IPS-18a (cell line): ENCODE results near the gene TBCD.

Experiments
- H3K27ac ChIP-seq: one replicate; pipeline ENCODE4 v1.5.1; 2013; ENCODE audit warnings: low read length
- H3K27me3 ChIP-seq: one replicate; pipeline ENCODE4 v1.6.1; 2013; ENCODE audit warnings: mild to moderate bottlenecking, low read length; ENCODE audit not compliant: control insufficient read depth, insufficient read depth
- H3K36me3 ChIP-seq: one replicate; pipeline ENCODE4 v1.6.1; 2013; ENCODE audit warnings: low read depth, low read length; ENCODE audit not compliant: control insufficient read depth
- H3K4me1 ChIP-seq: one replicate; pipeline ENCODE4 v1.6.1; 2013; ENCODE audit warnings: low read depth, low read length; ENCODE audit not compliant: control insufficient read depth
- H3K4me3 ChIP-seq: one replicate; pipeline ENCODE4 v1.5.1; 2013; ENCODE audit warnings: low read length
- H3K9ac ChIP-seq: one replicate; pipeline ENCODE4 v1.6.1; 2013; ENCODE audit warnings: mild to moderate bottlenecking, low read length, moderate library complexity
- H3K9me3 ChIP-seq: one replicate; pipeline ENCODE4 v1.6.1; 2013; ENCODE audit warnings: low read depth, low read length; ENCODE audit not compliant: control insufficient read depth

Gene TBCD

DNA sequence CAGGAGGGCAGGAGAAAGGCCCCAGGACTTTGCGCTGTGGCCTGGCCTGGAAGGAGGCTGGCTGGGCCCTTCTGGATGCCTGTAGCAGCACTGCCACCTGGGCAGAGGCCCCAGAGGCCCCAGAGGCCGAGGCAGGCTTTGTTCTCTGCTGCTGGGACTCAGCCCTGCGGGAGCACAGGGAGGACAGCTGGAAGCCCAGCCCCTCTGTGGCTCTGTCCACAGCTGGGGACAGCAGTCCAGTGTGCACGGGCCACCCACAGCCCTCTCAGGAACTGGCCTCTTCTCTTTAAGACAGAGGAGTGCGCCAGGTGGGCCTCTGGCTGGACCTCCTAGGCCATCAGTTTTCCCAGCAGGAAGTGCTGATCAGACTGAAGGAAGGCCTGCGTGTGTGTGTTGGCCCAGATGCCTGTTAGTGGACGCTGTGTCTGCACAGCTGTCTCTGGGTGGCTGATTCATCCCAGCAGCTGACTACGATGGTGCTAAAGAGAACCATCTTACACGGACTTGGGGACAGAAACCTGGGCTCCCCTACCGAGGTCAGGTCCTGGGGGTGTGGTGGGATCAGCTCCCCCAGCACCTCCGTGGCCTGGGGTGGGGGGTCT is 114.8 kb downstream of the TBCD start:
- no peaks in the 10 kb centered on the region for H3K4me1 ChIP-seq
- no peak overlapping the region for H3K9ac ChIP-seq
- peaks cover 13% of the 10 kb centered on the region for H3K36me3 ChIP-seq
- H3K9me3 ChIP-seq = no peaks in the 10 kb centered on the region
- no peaks in the 10 kb centered on the region for H3K27me3 ChIP-seq
- no peak overlapping the region for H3K4me3 ChIP-seq
- H3K27ac ChIP-seq = no peak overlapping the region

- Histone ChIP-seq H3K4me1 (no peaks in the 10 kb centered on the region), H3K27ac (no peak overlapping the region), H3K27me3 (no peaks in the 10 kb centered on the region), H3K9me3 (no peaks in the 10 kb centered on the region), H3K36me3 (peaks cover 20% of the 10 kb centered on the region), H3K9ac (no peak overlapping the region), H3K4me3 (no peak overlapping the region)
These were observed 116.0 kb downstream of the TBCD start for GRCh38 chr17:82867763-82868325.

DNA sequence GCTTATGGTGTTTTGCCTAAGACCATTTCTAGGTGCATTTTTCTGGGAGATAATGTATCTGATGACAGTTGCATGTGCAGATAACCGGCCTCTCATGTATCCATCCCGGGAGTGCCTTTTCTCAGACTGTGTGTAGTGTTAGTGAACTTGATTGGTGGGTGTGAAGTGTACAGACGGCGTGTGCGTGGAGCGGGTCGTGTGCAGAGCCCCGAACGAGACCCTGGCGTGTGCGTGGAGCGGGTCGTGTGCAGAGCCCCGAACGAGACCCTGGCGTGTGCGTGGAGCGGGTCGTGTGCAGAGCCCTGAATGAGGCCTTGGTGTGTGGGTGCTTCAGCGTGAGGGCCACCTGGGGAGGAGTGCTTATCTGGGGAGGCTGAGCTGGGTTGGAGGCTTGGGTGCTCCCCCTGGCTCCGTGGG is 116.9 kb downstream of the TBCD start:
- H3K9me3 ChIP-seq = no peaks in the 10 kb centered on the region
- no peak overlapping the region for H3K9ac ChIP-seq
- H3K4me1 ChIP-seq = no peaks in the 10 kb centered on the region
- H3K27ac ChIP-seq = no peak overlapping the region
- H3K4me3 ChIP-seq = no peak overlapping the region
- H3K36me3 ChIP-seq = peaks cover 20% of the 10 kb centered on the region
- H3K27me3 ChIP-seq = no peaks in the 10 kb centered on the region

GRCh38 chr17:82869536-82869935 is 117.7 kb downstream of the TBCD start:
- Histone ChIP-seq H3K4me1 (no peaks in the 10 kb centered on the region), H3K4me3 (no peak overlapping the region), H3K9me3 (no peaks in the 10 kb centered on the region), H3K27ac (no peak overlapping the region), H3K9ac (no peak overlapping the region), H3K27me3 (no peaks in the 10 kb centered on the region), H3K36me3 (peaks cover 20% of the 10 kb centered on the region)

DNA sequence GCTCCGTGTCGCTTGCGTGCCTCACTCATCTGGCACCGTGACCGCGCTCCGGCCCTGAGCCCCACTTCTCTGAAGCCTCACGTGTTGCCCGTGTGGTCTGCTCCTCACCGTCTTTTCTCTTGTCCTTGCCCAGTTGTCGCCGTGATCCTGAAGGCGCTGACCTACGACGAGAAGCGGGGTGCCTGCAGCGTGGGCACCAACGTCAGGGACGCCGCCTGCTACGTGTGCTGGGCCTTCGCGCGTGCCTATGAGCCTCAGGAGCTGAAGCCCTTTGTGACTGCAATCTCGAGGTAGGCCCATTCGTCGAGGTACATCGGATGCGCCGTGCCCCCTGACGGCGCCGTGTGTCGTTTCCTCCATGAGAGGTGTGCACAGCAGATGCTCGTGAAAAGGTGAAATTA is 118.2 kb downstream of the TBCD start:
- H3K36me3 ChIP-seq = peaks cover 20% of the 10 kb centered on the region
- H3K27ac ChIP-seq = no peak overlapping the region
- H3K4me1 ChIP-seq = no peaks in the 10 kb centered on the region

GRCh38 chr17:82870541-82870940 is 118.7 kb downstream of the TBCD start:
- Histone ChIP-seq H3K4me3 (no peak overlapping the region), H3K4me1 (peaks cover 2% of the 10 kb centered on the region), H3K27ac (no peak overlapping the region), H3K9me3 (no peaks in the 10 kb centered on the region), H3K36me3 (peaks cover 20% of the 10 kb centered on the region), H3K27me3 (no peaks in the 10 kb centered on the region), H3K9ac (no peak overlapping the region)

More for the DNA sequence above, 118.2 kb downstream of the TBCD start:
- no peaks in the 10 kb centered on the region for H3K9me3 ChIP-seq
- H3K4me3 ChIP-seq = no peak overlapping the region
- H3K9ac ChIP-seq = no peak overlapping the region
- H3K27me3 ChIP-seq = no peaks in the 10 kb centered on the region

DNA sequence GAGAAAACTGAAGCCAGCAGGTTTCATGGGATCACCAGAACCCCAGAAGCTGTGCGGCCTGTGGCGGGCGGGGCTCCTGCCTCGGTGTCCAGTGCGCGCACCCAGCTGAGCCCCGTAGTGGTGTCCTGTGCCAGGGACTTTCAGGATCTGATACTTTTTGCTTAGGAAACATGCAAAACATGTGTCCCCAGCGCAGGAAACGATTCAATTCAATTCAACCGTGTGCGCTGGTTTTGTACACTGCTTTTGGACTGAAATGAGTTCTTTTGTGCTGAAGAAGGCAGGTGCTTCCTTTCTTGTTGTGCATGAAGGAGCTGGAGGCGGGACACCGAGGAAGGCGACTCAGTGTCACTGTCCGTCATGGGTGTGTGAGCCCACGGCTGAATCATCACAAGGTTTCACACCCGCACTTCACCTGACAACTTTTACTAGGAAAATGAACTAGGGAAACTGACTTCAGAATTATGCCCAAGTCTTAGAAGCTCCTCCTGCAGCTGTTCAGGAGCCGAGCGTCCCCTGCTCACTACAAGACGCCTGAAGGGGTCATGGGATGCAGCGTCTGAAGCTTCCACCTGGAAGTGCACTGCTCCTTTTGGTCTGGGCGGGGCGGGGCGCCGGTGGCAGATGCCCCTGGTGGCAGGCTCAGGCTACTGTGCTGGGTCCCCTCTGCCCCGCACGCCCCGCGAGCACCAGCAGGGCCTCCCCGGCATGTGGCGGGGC is 119.4 kb downstream of the TBCD start:
- H3K4me3 ChIP-seq = no peak overlapping the region
- no peak overlapping the region for H3K9ac ChIP-seq
- peaks cover 20% of the 10 kb centered on the region for H3K36me3 ChIP-seq
- no peak overlapping the region for H3K27ac ChIP-seq
- H3K27me3 ChIP-seq = no peaks in the 10 kb centered on the region
- no peaks in the 10 kb centered on the region for H3K9me3 ChIP-seq
- H3K4me1 ChIP-seq = peaks cover 7% of the 10 kb centered on the region

GRCh38 chr17:82871776-82872561 is 120.1 kb downstream of the TBCD start:
- H3K4me1 ChIP-seq = peaks cover 11% of the 10 kb centered on the region
- H3K27ac ChIP-seq = no peak overlapping the region

GRCh38 chr17:82872591-82873520 is 121.0 kb downstream of the TBCD start:
- Histone ChIP-seq H3K9me3 (no peaks in the 10 kb centered on the region), H3K4me1 (peaks cover 11% of the 10 kb centered on the region), H3K36me3 (peaks cover 20% of the 10 kb centered on the region), H3K27ac (no peak overlapping the region), H3K4me3 (no peak overlapping the region), H3K9ac (no peak overlapping the region), H3K27me3 (no peaks in the 10 kb centered on the region)

More at GRCh38 chr17:82871776-82872561, 120.1 kb downstream of the TBCD start:
- Histone ChIP-seq H3K36me3 (peaks cover 20% of the 10 kb centered on the region), H3K27me3 (no peaks in the 10 kb centered on the region), H3K4me3 (no peak overlapping the region), H3K9me3 (no peaks in the 10 kb centered on the region), H3K9ac (no peak overlapping the region)

DNA sequence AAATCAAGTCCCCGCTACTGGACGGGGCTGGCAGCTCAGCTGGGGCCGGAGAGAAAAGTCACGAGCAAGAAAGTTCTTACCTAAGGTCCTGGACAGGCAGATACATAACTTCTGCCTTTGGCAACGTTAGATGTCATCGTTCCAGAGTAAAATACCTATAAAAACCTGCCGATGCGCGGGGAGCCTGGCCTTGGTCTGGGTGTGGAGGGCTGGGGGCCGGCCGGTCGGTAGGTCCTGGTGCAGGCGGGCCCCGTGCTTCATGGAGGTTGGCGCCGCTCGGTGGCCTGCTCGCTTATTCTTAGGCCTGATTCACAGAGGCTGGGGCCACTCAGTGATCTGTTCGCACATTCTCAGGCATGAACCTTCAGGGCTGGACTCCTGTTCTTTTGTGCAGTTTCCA is 121.7 kb downstream of the TBCD start:
- Histone ChIP-seq H3K36me3 (peaks cover 20% of the 10 kb centered on the region), H3K27me3 (no peaks in the 10 kb centered on the region), H3K9ac (no peak overlapping the region), H3K9me3 (no peaks in the 10 kb centered on the region), H3K27ac (no peak overlapping the region), H3K4me1 (peaks cover 11% of the 10 kb centered on the region), H3K4me3 (no peak overlapping the region)
